Upper lobe of left lung (tissue), 4 donors: ENCODE measurements around the gene TADA2A.
"Not testable (repeated sequence)": the region's sequence is repeated elsewhere in the genome, so short reads cannot be mapped to it uniquely, and the experiment has no call there.

Experiments
- CTCF ChIP-seq, 6 experiments: fragments of 450-650 bp in 4 of 6; fragments of 200-600 bp in 2 of 6; sonication (generic) in 2 of 6; IDR thresholded peaks; one replicate each; pipeline ENCODE4 v1.5.1; 2016 to 2019; ENCODE audit warnings: antibody characterized with exemption in 6 of 6
- EP300 ChIP-seq, 4 donors: sonication (generic); formaldehyde crosslinking; IDR thresholded peaks; one replicate each; pipeline ENCODE4 v1.5.1; 2017; ENCODE audit warnings: antibody characterized with exemption in 4 of 4, control low read depth in 2 of 4
- POLR2A ChIP-seq, 4 donors: fragments of 450-650 bp; IDR thresholded peaks; one replicate each; pipeline ENCODE4 v1.5.1; 2016 to 2017; ENCODE audit warnings: antibody characterized with exemption in 4 of 4, mild to moderate bottlenecking in 2 of 4

GRCh38 chr17:37441369-37442014 lies 34.8 kb downstream of the TADA2A start:
- not testable (repeated sequence) for TF ChIP-seq EP300, POLR2A, CTCF (IDR thresholded peaks at IDR 0.05)
